Upper lobe of left lung (tissue), 6 donors: ENCODE results near the gene IL20RB. TPM values are rescaled to one million over a fixed set of nuclear protein-coding genes. Genes with fewer than 3 reads are reported as not detected.

ENCODE experiments used
- ATAC-seq, 2 donors: fragments of 200-7000 bp; cut with Tn5 transposase; one replicate each; pipeline ENCODE4 v1.9.1; 2022; ENCODE audit warnings: mild to moderate bottlenecking in 2 of 2, moderate library complexity in 2 of 2; ENCODE audit not compliant: low FRiP score in 2 of 2
- DNase-seq, 2 donors: peaks; one replicate each; pipeline ENCODE4 v3.0.0-alpha.2; 2019 to 2020
- H3K27ac ChIP-seq, 4 donors: fragments of 200-600 bp; sonication (generic); one replicate each; pipeline ENCODE4 v1.5.1; 2016 to 2019
- H3K27me3 ChIP-seq, 4 donors: fragments of 200-600 bp; sonication (generic); one replicate each; pipeline ENCODE4 v1.5.1; 2017 to 2019
- H3K36me3 ChIP-seq, 4 donors: fragments of 200-600 bp; sonication (generic); one replicate each; pipeline ENCODE4 v1.5.1; 2016 to 2019
- H3K4me1 ChIP-seq, 4 donors: fragments of 200-600 bp; sonication (generic); one replicate each; pipeline ENCODE4 v1.5.1; 2018 to 2019
- H3K4me3 ChIP-seq, 4 donors: fragments of 200-600 bp; sonication (generic); one replicate each; pipeline ENCODE4 v1.5.1; 2017 to 2019; ENCODE audit warnings: mild to moderate bottlenecking in 2 of 4, moderate library complexity in 1 of 4
- H3K9me3 ChIP-seq, 4 donors: fragments of 200-600 bp; sonication (generic); one replicate each; pipeline ENCODE4 v1.5.1; 2018 to 2019
- EP300 ChIP-seq, 4 donors: sonication (generic); formaldehyde crosslinking; IDR thresholded peaks; one replicate each; pipeline ENCODE4 v1.5.1; 2017; ENCODE audit warnings: antibody characterized with exemption in 4 of 4, control low read depth in 2 of 4
- POLR2A ChIP-seq, 4 donors: fragments of 450-650 bp; IDR thresholded peaks; one replicate each; pipeline ENCODE4 v1.5.1; 2016 to 2017; ENCODE audit warnings: antibody characterized with exemption in 4 of 4, mild to moderate bottlenecking in 2 of 4
- POLR2AphosphoS5 ChIP-seq, 2 donors: sonication (generic); formaldehyde crosslinking; IDR thresholded peaks; one replicate each; pipeline ENCODE4 v1.5.1; 2017; ENCODE audit warnings: antibody characterized with exemption in 2 of 2
- WGBS, 2 donors: methylation state at CpG; one replicate each; pipeline ENCODE4 v1.1.5; 2017 to 2018; 5-methylcytosine and 5-hydroxymethylcytosine counted together
- total RNA-seq, 6 donors: library from RNA; depleted of rRNA in 4 of 6; stranded (reverse); fragments of >200 nt in 4 of 6; gene quantifications; one replicate each; pipeline versions ENCODE4 v1.1.0 to v1.2.1, GENCODE V29; 2016 to 2021
- TF ChIP-seq, protein P1 (sequence below), 6 experiments: fragments of 450-650 bp in 4 of 6; fragments of 200-600 bp in 2 of 6; sonication (generic) in 2 of 6; IDR thresholded peaks; one replicate each; pipeline ENCODE4 v1.5.1; 2016 to 2019; ENCODE audit warnings: antibody characterized with exemption in 6 of 6
- donor health status: DM: no; HTN: no; CAD: no; lungs with moderate emphysema.
- donor health status: DM: no; HTN: yes; CAD: no; lungs with severe emphysema.

Gene IL20RB
- total RNA-seq, 6 donors from 2014 or later = 0.80 to 22.9 (median 1.1) TPM

DNA sequence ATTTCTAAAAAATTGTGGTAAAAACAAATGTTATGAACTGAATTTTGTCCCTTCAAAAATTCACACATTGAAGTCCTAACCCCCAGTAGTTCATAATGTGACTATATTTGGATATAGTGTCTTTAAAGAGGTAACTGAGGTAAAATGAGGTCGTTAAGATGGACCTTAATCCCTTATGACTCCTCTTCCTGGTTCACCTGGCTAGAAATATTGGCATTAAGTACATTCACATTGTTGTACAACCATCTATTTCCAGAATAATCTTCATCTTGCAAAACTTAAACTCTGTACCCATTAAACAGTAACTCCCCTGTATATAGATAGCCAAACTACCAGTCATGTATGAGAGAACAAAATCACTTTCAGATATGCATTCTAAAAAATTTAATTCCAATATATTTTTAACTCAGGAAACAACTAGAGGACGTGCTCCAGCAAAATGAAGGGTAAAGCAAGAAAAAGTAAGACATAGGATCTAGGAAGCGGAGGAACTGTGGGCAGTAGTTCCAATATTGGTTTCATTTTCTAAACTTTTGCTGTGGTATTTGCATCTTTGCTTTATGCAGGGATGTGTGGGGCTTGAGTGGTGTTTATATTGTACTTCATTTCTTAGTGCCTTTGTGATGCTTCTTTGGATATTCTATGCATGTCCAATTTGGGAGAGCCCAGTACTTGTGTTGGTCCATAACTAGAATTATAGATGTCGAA, 36.7 kb upstream of the IL20RB start:
- no peak overlapping the region for H3K4me3 ChIP-seq
- WGBS, 2 donors = 87 to 93% methylated on average over 4 of the region's 4 CpGs
- H3K9me3 ChIP-seq = no peaks in the 10 kb centered on the region
- H3K27me3 ChIP-seq = no peaks in the 10 kb centered on the region
- ATAC-seq (no peak), DNase-seq (no peak)
- TF ChIP-seq, protein P1, sequence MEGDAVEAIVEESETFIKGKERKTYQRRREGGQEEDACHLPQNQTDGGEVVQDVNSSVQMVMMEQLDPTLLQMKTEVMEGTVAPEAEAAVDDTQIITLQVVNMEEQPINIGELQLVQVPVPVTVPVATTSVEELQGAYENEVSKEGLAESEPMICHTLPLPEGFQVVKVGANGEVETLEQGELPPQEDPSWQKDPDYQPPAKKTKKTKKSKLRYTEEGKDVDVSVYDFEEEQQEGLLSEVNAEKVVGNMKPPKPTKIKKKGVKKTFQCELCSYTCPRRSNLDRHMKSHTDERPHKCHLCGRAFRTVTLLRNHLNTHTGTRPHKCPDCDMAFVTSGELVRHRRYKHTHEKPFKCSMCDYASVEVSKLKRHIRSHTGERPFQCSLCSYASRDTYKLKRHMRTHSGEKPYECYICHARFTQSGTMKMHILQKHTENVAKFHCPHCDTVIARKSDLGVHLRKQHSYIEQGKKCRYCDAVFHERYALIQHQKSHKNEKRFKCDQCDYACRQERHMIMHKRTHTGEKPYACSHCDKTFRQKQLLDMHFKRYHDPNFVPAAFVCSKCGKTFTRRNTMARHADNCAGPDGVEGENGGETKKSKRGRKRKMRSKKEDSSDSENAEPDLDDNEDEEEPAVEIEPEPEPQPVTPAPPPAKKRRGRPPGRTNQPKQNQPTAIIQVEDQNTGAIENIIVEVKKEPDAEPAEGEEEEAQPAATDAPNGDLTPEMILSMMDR (IDR thresholded peaks at IDR 0.05) = no peak
- TF ChIP-seq POLR2AphosphoS5 (IDR thresholded peaks at IDR 0.05) (no peak), POLR2A (IDR thresholded peaks at IDR 0.05) (no peak), EP300 (IDR thresholded peaks at IDR 0.05) (no peak)
- no peaks in the 10 kb centered on the region for H3K36me3 ChIP-seq
- peaks cover 11 to 24% (median 17%) of the 10 kb centered on the region in 4 donors for H3K4me1 ChIP-seq
- H3K27ac ChIP-seq = peak overlapping the region in 3 of 4 donors; percentile 17 to 70 (median 61)

DNA sequence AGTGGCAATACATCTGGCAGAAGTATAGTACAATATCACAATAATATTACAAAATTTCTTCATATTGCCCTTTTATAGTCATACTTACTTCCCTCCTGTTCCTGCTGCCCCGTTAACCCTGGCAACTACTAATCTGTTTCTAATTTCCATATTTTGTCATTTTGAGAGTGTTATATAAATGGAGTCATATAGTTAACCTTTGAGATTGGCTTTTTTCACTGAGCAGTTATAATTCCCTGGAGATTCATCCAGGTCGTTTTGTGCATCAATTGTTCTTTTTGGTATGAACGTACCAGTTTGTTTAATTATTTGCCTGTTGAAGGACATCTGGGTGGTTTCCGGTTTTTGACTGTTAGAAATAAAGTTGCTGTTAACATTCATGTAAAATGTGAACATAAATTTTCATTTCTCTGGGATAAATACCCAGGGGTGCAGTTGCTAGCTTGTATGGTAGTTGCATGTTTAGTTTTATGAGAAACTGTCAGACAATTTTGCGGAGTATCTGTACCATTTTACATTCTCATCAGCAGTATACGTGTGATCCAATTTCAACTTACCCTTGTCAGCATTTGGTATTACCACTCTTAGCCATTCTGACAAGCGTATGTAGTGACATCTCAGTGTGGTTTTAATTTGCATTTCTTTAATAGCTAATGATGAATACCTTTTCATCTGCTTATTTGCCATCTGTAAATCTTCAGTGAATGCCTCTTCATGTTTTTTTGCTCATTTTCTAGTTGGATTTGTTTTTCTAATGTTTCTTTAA, 32.2 kb upstream of the IL20RB start:
- WGBS, 2 donors = 68 to 74% methylated on average over 7 of the region's 7 CpGs
- ATAC-seq = no peak
- no peak for TF ChIP-seq POLR2AphosphoS5 (IDR thresholded peaks at IDR 0.05)
- no peak for TF ChIP-seq EP300 (IDR thresholded peaks at IDR 0.05)
- TF ChIP-seq POLR2A (IDR thresholded peaks at IDR 0.05) = no peak
- TF ChIP-seq, protein P1 (IDR thresholded peaks at IDR 0.05) = no peak

DNA sequence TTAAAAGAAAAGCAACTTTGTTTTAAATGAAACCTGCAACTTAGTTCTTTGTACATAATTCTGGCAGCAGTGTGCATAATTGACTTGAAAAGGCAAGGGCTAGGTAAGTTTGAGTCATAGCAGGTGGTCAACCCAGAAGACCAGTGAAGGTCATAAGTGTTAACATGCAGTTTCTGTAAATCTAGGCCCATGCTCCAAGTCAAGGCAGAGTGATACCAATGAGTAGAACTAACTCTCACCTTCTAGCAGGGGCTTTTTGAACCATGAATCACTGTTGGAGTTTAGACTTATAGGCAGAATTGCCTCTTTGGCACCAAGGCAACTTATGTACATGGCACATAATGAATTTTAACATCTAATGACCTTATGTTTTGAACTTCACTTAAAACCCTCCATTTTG, 29.5 kb upstream of the IL20RB start:
- Histone ChIP-seq H3K36me3 (peaks cover 0 to 8% (median 0%) of the 10 kb centered on the region in 4 donors), H3K27ac (peak overlapping the region in 1 of 4 donors; percentile 52), H3K9me3 (no peaks in the 10 kb centered on the region), H3K4me3 (no peak overlapping the region), H3K27me3 (no peaks in the 10 kb centered on the region), H3K4me1 (peaks cover 19 to 59% (median 34%) of the 10 kb centered on the region in 4 donors)
- DNase-seq (no peak), ATAC-seq (no peak)
- TF ChIP-seq POLR2AphosphoS5 (IDR thresholded peaks at IDR 0.05) (no peak), EP300 (IDR thresholded peaks at IDR 0.05) (no peak), POLR2A (IDR thresholded peaks at IDR 0.05) (no peak)
- TF ChIP-seq, protein P1 (IDR thresholded peaks at IDR 0.05) = no peak

More for the DNA sequence above, 32.2 kb upstream of the IL20RB start:
- Histone ChIP-seq H3K9me3 (no peaks in the 10 kb centered on the region), H3K27ac (no peak overlapping the region), H3K27me3 (no peaks in the 10 kb centered on the region), H3K4me3 (no peak overlapping the region), H3K36me3 (peaks cover 0 to 8% (median 0%) of the 10 kb centered on the region in 4 donors), H3K4me1 (peaks cover 9 to 34% (median 15%) of the 10 kb centered on the region in 4 donors)
- no peak for DNase-seq

DNA sequence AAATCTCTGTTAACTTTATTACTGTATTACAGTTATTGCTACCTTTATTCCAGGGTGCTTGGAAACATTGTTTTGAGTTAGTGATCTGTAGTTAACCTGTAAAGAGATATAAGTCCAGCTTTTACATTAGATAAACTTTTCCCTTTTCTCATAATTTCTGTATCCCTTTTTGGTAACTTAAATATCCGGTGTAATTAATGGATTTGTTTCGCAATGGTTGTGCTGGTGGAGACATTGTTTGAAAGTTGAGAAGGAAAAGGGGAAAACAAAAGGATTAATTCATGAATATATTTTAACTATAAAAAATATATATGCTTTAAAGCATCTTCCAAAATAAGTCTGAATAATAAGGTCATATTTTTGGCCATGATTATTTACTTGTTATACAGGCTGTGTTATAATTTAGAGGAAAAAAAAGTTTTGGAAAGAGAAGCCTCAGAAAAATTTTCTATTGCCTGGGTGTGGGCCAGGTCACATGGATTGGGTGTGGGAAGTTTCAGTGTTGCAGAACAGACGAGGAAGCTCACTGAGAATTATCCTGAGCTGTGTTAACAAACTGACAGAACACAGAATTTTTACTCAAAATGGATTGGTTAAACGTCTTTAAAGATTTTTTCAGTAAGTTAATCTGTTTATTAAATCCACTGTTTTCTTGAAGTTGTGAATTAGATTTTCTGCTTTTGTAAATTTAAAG, 27.7 kb upstream of the IL20RB start:
- H3K27me3 ChIP-seq = no peaks in the 10 kb centered on the region
- peaks cover 26 to 54% (median 36%) of the 10 kb centered on the region in 4 donors for H3K4me1 ChIP-seq
- DNase-seq = peak in 1 of 2 donors; percentile 39
- 21 to 29% methylated on average over 4 of the region's 4 CpGs for WGBS, 2 donors
- H3K36me3 ChIP-seq = peaks cover 0 to 18% (median 0%) of the 10 kb centered on the region in 4 donors
- peak overlapping the region in 3 of 4 donors; percentile 1 to 31 (median 28) for H3K4me3 ChIP-seq
- H3K27ac ChIP-seq = peak overlapping the region in 2 of 4 donors; percentile 57 to 69
- TF ChIP-seq POLR2AphosphoS5 (IDR thresholded peaks at IDR 0.05) = no peak
- no peak for TF ChIP-seq EP300 (IDR thresholded peaks at IDR 0.05)
- no peak for TF ChIP-seq POLR2A (IDR thresholded peaks at IDR 0.05)
- TF ChIP-seq, protein P1 (IDR thresholded peaks at IDR 0.05) = no peak
- ATAC-seq = peak in 1 of 2 donors; percentile 83
- no peaks in the 10 kb centered on the region for H3K9me3 ChIP-seq
